Nephron progenitor cell (in vitro differentiated cells): ENCODE results near the gene PHRF1.

Experiments used
- DNase-seq: peaks from one replicate; pipeline ENCODE4 v3.0.0; 2021
- H3K27ac Mint-ChIP-seq: 2 replicates; pipeline ENCODE4 v1.8.0; 2021; ENCODE audit warnings: mild to moderate bottlenecking, moderate library complexity, mixed read lengths
- H3K27me3 Mint-ChIP-seq: 2 replicates; pipeline ENCODE4 v1.8.0; 2021; ENCODE audit warnings: mild to moderate bottlenecking, low read depth, mixed read lengths; ENCODE audit not compliant: poor library complexity
- H3K36me3 Mint-ChIP-seq: 2 replicates; pipeline ENCODE4 v1.8.0; 2021; ENCODE audit warnings: low read depth, mixed read lengths
- H3K4me1 Mint-ChIP-seq: 2 replicates; pipeline ENCODE4 v1.8.0; 2021; ENCODE audit warnings: mixed read lengths
- H3K4me3 Mint-ChIP-seq: 2 replicates; pipeline ENCODE4 v1.8.0; 2021; ENCODE audit warnings: mild to moderate bottlenecking, moderate library complexity, mixed read lengths
- H3K9me3 Mint-ChIP-seq: 2 replicates; pipeline ENCODE4 v1.8.0; 2021; ENCODE audit warnings: mild to moderate bottlenecking, moderate library complexity, mixed read lengths
- CTCF ChIP-seq: fragments of 200-600 bp; sonication (generic); IDR thresholded peaks from 2 replicates; pipeline ENCODE4 v1.5.0; 2021; ENCODE audit warnings: antibody characterized with exemption

Gene PHRF1

GRCh38 chr11:559712-560304, 16.5 kb upstream of the PHRF1 start:
- H3K4me3 Mint-ChIP-seq: peak overlapping the region; percentile 81
- H3K27ac Mint-ChIP-seq: no peak overlapping the region
- H3K36me3 Mint-ChIP-seq: no peaks in the 10 kb centered on the region
- no peaks in the 10 kb centered on the region for H3K9me3 Mint-ChIP-seq
- H3K4me1 Mint-ChIP-seq: peaks cover 11% of the 10 kb centered on the region
- no peak for DNase-seq
- peaks cover 42% of the 10 kb centered on the region for H3K27me3 Mint-ChIP-seq
- no peak for TF ChIP-seq CTCF

- TF ChIP-seq CTCF: no peak
- DNase-seq: peak; percentile 98
Observed at GRCh38 chr11:560305-561147, 15.7 kb upstream of the PHRF1 start, which contains the start of the genes LMNTD2 and RASSF7. Gene LMNTD2 (minus strand): TSS chr11:560738. CDS start chr11:560716, 22 bp downstream. Gene RASSF7 (plus strand): TSS chr11:560970. CDS start chr11:561769, 799 bp downstream.

GRCh38 chr11:561148-562003, 14.9 kb upstream of the PHRF1 start:
- no peak for TF ChIP-seq CTCF
- Mint-ChIP-seq H3K9me3 (no peaks in the 10 kb centered on the region), H3K27me3 (peaks cover 30% of the 10 kb centered on the region), H3K27ac (no peak overlapping the region), H3K4me3 (peak overlapping the region; percentile 81), H3K4me1 (peaks cover 11% of the 10 kb centered on the region), H3K36me3 (no peaks in the 10 kb centered on the region)
- peak; percentile 53 for DNase-seq

More at GRCh38 chr11:560305-561147, 15.7 kb upstream of the PHRF1 start, which contains the start of the genes LMNTD2 and RASSF7:
- Mint-ChIP-seq H3K27me3 (peaks cover 37% of the 10 kb centered on the region), H3K4me1 (peaks cover 11% of the 10 kb centered on the region), H3K9me3 (no peaks in the 10 kb centered on the region), H3K36me3 (no peaks in the 10 kb centered on the region), H3K27ac (no peak within 1 kb of the TSS), H3K4me3 (peak within 1 kb of the TSS; percentile 81)

- no peak overlapping the region for H3K27ac Mint-ChIP-seq
- no peaks in the 10 kb centered on the region for H3K9me3 Mint-ChIP-seq
- DNase-seq: no peak
- no peaks in the 10 kb centered on the region for H3K36me3 Mint-ChIP-seq
- peak overlapping the region; percentile 81 for H3K4me3 Mint-ChIP-seq
- peaks cover 14% of the 10 kb centered on the region for H3K4me1 Mint-ChIP-seq
- peaks cover 22% of the 10 kb centered on the region for H3K27me3 Mint-ChIP-seq
- TF ChIP-seq CTCF: no peak
Observed at GRCh38 chr11:562046-562645, 14.1 kb upstream of the PHRF1 start.

GRCh38 chr11:563066-563811, 13.0 kb upstream of the PHRF1 start:
- Mint-ChIP-seq H3K4me1 (peaks cover 17% of the 10 kb centered on the region), H3K4me3 (no peak overlapping the region), H3K36me3 (no peaks in the 10 kb centered on the region), H3K27me3 (peaks cover 12% of the 10 kb centered on the region), H3K27ac (no peak overlapping the region), H3K9me3 (no peaks in the 10 kb centered on the region)
- TF ChIP-seq CTCF: no peak
- no peak for DNase-seq
